ENCODE data around the gene ZBTB24.

DNA sequence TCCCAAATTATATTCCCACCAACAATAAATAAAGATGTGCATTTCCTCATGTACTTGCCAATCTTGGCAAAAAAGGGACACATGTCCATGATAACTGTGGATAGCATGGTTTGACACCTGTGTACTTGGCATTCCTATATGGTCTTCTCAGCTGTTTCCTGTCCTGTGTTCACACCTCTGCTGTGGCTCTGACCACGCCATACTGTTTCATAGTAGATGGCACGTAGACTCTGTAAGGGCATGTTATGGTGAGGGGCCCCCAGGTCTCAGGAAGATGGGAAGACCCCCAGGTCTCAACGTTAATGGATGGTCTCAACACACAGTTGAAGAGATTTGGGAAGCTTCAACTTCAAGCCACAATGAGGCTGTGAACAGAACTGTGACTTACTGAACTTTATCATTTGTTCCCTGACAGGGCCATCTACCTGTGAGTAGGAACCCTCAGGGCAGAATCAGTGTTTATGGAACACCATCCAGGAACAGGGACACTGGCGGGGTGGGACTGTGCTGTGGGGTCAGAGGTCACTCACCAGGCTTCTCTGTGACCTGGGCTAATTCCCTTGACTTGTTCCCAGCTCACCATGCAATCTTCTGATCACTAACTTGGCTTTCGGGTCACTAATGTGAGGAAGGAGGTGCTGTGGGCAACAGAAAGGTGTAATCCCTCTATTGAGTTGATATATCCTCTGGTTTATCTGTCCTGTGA is 11.8 kb downstream of the ZBTB24 start:
- no peak for TF ChIP-seq POLR2A (IDR thresholded peaks at IDR 0.05)
- TF ChIP-seq, protein P1, sequence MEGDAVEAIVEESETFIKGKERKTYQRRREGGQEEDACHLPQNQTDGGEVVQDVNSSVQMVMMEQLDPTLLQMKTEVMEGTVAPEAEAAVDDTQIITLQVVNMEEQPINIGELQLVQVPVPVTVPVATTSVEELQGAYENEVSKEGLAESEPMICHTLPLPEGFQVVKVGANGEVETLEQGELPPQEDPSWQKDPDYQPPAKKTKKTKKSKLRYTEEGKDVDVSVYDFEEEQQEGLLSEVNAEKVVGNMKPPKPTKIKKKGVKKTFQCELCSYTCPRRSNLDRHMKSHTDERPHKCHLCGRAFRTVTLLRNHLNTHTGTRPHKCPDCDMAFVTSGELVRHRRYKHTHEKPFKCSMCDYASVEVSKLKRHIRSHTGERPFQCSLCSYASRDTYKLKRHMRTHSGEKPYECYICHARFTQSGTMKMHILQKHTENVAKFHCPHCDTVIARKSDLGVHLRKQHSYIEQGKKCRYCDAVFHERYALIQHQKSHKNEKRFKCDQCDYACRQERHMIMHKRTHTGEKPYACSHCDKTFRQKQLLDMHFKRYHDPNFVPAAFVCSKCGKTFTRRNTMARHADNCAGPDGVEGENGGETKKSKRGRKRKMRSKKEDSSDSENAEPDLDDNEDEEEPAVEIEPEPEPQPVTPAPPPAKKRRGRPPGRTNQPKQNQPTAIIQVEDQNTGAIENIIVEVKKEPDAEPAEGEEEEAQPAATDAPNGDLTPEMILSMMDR (IDR thresholded peaks at IDR 0.05 in 4 of 5, conservative IDR thresholded peaks at IDR 0.05 in 1 of 5), result no peak
